Middle frontal gyrus (tissue), 1 donor: ENCODE measurements around the gene TMEM208.

Experiments used
- DNase-seq: peaks from one replicate; pipeline ENCODE4 v3.0.0-alpha.2; 2015; ENCODE audit warnings: low spot score; ENCODE audit errors: extremely low spot score

The TMEM208 gene

GRCh38 chr16:67249178-67250044, 22.5 kb downstream of the TMEM208 start:
- DNase-seq: no peak

- DNase-seq: no peak
Observed at GRCh38 chr16:67250045-67250327, 23.1 kb downstream of the TMEM208 start.

- DNase-seq: no peak
Observed at GRCh38 chr16:67252609-67253497, 25.9 kb downstream of the TMEM208 start.

GRCh38 chr16:67254801-67255552, 28.0 kb downstream of the TMEM208 start:
- no peak for DNase-seq

GRCh38 chr16:67255553-67256221, 28.8 kb downstream of the TMEM208 start:
- DNase-seq: no peak

GRCh38 chr16:67256701-67257230, 29.8 kb downstream of the TMEM208 start:
- DNase-seq: no peak

GRCh38 chr16:67257486-67258160, 30.7 kb downstream of the TMEM208 start:
- no peak for DNase-seq

GRCh38 chr16:67258161-67258835, 31.4 kb downstream of the TMEM208 start:
- no peak for DNase-seq

GRCh38 chr16:67259705-67260104, 32.8 kb downstream of the TMEM208 start:
- DNase-seq: no peak

- DNase-seq: no peak
Observed at GRCh38 chr16:67260426-67261063, 33.6 kb downstream of the TMEM208 start.

- DNase-seq: no peak
Observed at GRCh38 chr16:67263201-67263600, 36.3 kb downstream of the TMEM208 start.

- DNase-seq: no peak
Observed at GRCh38 chr16:67264277-67264676, 37.3 kb downstream of the TMEM208 start.

GRCh38 chr16:67264866-67265265, 37.9 kb downstream of the TMEM208 start:
- no peak for DNase-seq

- DNase-seq: no peak
Observed at GRCh38 chr16:67265834-67266233, 38.9 kb downstream of the TMEM208 start.

- DNase-seq: no peak
Observed at GRCh38 chr16:67268136-67268579, 41.2 kb downstream of the TMEM208 start.

- no peak for DNase-seq
Observed at GRCh38 chr16:67269766-67270165, 42.8 kb downstream of the TMEM208 start.

GRCh38 chr16:67270931-67271338, 44.0 kb downstream of the TMEM208 start:
- DNase-seq: no peak

- DNase-seq: no peak
Observed at GRCh38 chr16:67271446-67271845, 44.5 kb downstream of the TMEM208 start.

GRCh38 chr16:67275321-67275720, 48.4 kb downstream of the TMEM208 start:
- DNase-seq: no peak
